ENCODE results near the gene CYB5A.

CYB5A gene

DNA sequence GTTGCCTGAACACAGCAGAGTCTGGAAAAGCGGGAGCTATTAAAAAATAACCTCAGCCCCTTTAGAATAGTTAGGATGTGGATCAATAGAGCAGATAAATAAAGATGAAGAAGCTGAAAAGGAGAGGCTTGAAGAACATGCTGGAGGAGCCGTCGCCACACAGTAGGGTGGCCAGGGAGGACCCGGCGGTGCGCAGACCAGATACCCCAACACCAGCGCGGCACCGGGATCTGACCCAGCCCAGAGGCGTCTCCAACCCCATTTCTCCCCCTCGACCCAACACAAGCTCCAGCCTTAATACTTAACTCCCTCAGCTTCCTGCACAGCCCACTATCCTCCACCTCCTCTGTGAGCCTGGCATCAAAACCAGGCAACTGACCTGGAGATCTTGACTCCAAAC is 16.0 kb downstream of the CYB5A start:
- DNase-seq, result no peak

DNA sequence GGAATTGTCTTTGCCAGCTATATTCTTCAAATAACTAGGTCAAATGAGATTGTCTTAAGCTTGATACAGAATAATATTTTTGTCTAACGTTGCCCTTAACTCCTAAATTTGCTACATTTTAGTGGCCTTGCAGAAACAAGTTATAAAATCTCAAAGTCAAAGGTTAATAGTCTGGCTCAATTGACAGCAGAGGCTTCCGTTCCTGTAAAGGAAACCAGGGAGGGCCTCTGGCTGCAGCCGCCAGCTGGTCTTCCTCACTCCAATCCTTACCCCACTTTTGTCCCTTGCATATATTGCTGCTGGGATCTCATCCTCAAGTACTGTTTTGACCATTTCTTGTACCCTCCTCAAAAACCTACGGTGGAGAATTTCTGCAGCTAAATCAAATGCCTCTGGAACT is 17.1 kb downstream of the CYB5A start:
- DNase-seq, result no peak

DNA sequence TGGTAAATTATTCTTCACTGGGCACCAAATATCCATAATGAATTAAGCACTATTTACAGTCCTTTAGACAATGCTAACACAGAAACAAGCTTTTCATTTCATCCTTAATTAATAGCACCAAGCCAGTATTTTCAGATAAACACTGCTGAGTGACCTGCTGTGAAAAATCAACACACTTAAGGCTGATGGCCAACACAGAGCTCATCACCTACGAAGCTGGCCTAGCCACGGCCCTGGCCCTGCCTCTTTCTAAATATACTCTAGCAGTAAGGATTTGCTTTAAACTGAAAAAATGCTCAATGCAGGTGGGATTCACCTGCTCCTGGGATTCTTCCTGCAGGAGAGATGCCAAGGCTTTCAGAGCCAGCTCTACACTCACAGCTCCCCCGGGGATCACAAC is 18.4 kb downstream of the CYB5A start:
- no peak for DNase-seq

DNA sequence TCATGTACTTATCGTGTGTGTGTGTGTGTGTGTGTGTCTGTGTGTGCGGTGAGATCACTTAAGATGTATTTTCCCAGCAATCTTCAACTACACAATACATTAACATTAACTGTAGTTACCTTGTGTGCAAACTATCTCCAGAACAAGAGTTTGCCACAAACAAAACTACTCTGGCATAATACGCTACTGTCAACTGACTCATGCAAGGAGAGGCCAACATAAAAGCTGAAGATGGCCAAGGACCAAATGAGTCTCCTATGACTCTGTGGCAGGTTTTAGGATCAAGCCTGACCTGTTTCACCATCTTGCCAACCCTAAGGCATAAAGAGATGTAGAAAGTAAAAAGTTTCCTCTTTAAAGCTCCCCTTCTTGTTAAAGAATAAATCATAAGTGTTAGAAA is 20.1 kb downstream of the CYB5A start:
- no peak for DNase-seq

DNA sequence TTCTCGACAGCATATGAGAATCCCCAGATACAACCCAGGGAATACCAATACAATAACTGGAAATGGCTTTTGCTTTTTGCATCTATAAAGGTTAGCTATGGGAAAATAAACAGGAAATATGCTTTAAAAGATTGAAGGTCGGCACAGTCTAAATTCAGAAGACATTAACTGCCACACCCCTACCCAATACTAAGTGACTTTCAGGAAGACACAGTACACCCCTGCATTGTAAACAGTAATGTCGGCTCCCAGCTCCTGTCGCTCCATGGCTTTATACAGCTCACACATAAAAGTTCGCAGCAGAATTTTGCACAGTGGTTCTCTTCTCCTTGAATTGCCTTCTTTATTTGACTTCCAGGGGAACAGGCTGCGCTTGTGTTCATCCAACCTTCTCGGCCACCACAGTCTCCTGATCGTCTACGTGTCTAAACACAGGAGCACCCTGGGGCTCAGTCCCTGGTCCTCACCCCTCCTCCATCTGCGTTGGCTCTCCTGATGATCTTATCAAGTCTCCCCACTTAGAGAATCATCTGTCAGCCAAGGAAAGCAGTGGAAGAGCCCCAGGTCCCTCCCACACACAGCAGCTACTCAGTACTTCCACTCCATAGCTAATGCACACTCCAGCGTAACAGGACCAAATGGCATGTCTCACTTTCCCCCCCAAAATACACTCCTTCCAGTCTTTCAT is 22.7 kb downstream of the CYB5A start:
- no peak for DNase-seq

DNA sequence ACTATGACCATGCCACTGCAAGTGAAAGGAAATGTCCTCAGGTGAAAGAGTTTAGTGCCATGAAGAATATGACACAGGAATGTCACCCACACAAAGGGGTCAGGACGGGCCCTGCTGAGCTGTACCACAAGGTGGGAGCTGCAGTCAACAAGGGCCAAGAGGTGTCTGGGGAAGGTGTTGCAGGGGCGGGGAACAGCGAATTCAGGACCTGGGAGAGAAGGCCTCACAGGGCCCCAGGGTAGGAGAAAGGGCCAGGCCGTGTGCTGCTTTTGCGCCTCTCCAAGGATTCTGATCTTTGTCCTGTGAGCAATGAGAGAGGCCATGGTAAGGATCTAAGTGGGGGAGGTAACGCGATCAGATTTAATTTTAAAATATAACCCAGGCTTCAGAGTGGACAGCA is 23.6 kb downstream of the CYB5A start:
- no peak for DNase-seq

DNA sequence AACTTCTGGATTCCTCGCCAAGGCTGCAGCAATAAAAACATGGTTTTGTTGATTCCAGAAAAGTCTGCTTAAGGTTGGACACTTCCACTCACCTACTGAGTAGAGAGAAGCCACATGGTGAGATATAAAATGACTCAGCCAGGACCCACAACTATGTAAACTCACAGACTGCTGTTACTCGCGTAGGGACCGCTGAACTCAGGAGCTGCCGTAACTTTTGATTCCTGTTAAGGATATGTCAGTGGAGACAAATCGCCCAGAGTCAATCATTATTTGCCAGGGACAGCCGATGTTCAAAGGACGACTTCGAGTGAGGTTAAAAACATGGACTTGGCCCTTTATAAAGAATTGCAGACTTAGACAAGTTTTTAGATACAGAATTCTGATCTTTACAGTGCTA is 25.6 kb downstream of the CYB5A start:
- no peak for DNase-seq

DNA sequence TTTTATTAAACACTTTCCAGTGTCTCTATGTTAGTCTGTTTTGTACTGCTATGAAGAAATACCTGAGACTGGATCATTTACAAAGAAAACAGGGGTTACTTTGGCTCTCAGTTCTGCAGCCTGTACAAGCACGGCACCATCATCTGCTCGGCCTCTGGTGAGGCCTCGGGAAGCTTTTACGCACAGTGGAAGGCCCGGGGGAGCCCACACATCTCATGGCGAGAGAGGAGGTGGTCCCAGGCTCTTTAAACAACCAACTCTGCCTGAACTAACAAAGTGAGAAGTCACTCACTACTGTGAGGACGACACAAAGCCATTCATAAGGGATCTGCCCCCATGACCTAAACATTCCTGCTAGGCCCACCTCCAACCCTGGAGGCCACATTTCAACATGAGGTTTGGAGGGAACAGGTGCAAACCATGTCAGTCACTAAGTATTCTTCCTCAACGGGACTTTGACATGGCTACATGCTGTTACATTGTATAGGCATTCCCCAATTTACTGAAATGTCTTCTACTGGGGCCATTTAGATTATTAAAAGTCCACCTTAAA is 26.1 kb downstream of the CYB5A start:
- no peak for DNase-seq

DNA sequence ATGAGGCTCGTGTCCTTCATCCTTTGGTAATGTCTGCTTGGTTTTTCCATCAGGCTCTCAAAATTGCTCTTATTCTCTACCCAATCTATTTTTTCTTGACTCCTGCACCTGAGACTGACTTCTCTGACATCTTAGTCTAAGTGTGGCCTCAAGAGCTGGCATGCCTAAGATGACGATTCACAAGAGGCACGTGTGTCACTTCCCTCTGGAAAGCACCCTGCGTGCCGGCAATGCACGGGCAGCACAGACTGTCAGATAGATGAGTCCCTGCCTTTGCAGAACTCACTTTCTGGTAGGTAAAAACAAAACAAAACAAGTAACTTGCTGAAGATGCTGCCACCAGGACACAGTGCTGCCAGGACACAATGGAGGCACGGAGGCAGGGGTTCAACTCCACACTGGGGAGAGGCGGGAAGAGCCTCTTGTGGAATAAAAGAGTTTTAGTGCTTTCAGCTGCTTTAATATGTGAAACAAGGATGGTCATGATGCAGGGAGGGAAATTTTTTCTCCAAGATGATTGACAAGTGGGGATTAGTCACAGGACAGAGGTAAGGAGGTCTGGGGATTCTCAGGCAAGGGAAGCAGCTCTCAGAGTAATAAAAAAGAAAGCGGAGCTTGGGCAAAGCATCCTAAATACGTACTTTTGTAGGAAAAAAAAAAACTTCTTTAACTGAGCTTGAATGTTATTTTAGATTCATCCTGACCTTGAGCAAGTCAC is 27.3 kb downstream of the CYB5A start:
- no peak for DNase-seq

DNA sequence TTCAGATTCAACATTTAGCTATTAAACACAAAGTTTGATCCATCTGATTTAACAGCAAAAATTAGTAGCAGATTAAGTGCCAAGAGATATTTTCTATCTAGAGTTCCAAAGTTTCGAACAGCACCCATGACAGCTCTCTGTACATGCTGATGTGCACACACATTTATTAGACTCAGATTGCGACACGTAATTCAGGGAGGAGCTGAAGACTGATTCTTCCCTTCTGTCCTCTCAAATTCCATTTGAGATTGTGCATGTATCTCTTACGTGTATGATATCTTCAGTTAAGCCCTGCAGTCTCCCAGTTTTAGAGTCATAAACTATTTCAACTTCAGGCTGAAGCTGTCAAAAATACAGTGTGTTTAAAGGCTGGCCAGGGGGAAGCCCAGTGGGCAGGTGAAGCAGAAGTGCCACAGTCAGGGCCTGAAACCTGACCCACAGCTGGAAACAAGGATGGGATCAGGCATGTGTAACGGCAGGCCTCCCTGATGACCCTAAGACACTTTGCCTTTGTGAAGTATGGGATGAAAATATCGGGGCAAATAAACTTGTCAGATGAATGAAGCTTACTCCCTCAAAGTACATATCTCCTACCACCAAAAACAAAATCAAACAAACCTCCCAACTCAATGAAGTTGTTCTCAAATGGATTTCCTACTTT is 30.6 kb downstream of the CYB5A start:
- no peak for DNase-seq

DNA sequence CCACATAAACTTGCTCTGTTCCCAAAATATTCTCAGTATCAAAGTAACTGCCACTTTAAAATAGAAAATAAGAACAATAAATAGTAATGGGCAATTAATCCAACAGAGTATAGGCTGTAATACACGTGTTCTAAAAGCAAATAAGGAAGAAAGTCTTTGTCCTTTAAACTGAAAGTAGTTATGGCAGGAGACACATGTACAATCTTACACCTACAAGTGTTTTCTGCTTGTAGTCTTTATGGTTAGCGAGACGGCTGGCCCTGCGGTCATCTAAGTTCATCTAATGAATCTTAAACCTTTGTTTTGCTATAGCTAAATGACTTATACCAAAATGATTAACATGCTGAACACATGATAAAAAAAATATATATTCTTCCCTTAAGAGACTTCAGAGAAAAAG is 32.4 kb downstream of the CYB5A start:
- DNase-seq, result no peak

DNA sequence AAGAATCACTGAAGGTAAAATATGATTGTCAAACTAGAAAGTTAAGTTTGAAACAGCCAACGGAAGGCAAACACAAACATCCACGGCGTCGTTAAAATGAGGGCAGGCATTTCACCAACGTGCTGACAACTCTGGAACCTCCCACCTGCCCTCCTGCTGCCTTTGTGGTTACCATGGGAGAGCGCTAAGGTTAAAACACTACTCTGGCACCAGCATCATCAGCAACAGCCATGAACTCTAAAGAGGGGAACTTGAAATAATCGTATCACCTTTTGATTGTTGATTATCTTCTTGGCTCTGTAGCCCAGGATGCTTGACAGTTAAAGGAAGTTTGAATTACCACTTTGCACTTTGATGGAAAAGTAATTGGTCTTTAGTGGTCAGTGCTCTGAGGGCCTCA is 34.7 kb downstream of the CYB5A start:
- no peak for DNase-seq

DNA sequence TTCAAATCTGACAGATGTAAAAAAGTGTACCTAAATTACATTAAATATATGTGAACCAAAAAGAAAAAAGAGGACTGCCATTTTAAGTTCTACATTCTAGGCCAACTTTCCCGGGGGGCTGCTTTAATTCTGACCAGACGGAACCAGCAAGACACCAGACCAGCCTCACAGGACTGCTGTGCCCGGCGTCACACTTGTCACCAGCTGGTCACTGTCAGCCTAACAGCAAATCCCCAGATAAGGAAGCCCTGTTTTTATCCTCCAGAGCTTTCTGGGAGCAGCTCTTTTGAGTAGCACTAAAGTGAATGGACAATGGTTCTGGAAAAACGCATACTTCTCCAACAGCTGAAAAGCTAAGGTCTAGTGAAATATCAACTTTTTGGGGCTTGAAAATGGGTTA is 35.6 kb downstream of the CYB5A start:
- DNase-seq, result no peak

DNA sequence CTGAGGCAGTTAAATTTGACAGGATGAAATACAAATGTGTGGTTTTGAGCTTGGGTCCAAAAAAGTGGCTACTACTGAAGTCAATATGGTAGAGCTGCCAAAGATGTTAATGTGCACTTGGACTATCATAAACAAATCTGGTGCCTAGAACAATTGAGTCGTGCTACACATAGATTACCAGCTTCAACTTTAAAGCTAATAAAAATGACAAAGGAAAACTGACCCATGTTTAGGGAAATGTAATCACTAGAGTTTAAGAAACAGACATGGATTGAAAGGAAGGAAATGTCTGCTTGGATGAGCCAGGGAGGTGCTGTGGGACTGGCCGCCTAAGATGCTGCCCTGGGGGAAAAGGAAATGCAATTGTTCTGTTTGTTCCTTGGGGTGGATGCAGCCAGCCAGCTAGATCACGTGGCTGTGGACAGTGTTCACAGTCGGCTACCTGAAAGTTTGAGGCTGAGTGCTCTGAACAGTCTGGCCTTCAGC is 36.6 kb downstream of the CYB5A start:
- DNase-seq, result no peak

DNA sequence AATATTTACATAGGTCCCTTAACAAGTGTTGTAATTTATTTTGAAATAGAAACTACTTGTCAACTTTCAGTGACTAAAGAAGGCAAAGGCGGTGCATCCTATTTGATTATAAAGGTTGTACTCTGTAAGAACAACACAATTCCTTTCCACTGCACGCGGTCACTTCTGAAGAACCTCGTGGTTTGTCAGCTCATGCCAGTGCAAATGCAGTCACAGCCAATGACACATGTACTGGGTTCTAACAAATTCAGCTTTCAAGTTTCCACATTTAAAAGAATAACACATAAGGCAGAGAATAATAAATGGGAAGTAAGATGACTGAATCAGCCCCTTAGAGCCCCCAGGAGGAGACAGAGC is 39.7 kb downstream of the CYB5A start:
- no peak for DNase-seq

DNA sequence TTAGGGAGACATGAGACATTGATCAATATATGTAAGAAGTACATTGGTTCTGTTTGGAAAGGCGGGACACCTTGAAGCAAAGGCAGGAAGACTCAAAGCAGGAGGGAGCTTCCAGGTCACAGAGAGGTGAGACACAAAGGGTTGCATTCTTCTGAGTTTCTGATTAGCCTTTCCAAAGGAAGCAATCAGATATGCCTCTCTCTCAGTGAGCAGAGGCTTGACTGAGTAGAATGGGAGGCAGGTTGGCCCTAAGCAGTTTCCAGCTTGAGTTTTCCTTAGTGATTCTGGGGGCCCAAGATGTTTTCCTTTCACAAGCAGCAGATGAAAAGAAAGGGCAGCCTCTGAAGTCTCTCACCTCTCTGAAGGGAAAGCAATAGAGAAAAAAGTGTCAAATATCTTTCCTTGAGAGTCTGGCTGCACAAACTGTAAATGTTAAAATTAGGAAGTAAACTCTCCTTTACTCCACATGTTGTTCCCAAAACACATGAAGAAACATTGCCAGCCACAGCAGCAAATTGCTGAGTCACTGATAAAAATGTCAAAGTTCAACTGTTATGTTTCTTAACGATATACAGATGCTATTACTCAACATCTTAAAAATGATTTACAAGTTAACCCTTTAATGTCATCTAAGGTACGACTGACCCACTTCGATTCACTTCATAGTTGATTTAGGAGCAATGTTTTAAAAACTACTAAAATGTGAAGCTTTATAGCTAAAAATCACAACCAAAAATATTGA is 40.3 kb downstream of the CYB5A start:
- no peak for DNase-seq

DNA sequence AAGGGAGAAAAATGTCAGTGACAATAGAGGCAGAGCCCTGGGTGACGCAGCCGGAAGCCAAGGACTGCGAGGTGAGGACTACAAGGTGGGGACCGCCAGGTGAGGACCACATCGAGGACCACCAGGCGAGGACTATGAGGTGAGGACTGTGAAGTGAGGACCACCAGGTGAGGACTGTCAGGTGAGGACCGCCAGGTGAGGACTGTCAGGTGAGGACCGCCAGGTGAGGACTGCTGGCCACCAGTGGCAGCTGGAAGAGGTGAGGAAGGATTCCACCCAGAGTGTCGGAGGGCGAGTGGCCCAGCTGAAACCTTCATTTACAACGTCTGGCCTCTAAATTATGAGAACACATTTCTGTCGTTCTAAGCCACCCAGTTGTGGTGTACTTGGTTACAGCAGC is 41.6 kb downstream of the CYB5A start:
- no peak for DNase-seq

DNA sequence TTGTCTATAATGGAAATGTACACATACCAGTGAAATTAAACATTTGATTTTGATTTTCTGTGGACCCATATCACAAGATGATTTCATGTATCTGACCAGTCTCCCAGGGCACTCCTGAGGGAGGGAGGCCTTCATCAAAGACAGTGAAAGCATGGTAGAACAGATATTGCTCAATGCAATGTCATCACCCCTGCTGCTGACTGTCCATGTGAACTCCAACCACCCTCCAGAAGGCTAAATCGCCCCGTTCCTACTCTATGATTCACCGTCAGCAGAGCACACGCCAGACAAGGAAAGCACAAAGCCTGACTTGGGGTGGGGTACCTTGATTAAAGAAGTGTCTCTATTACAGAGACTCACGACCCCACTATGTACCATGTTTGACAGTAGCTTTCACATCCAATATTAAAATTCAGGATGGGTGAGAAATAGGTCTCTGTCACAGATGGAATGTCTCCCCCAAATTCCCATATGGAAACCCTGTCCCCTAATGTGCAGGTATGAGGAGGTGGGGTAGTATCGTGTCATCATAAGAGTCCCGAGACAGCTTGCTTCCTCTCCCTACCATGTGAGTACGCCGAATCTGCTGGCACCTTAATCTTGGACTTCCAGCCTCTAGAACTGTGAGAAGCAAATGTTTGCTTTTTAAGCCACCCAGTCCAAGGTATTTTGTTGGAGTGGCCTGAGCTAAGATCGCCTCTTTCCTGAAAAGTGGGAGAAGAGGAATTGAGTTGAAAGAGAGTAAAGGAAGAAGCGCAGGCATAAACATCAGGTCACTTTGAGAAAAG is 42.4 kb downstream of the CYB5A start:
- DNase-seq, result no peak

DNA sequence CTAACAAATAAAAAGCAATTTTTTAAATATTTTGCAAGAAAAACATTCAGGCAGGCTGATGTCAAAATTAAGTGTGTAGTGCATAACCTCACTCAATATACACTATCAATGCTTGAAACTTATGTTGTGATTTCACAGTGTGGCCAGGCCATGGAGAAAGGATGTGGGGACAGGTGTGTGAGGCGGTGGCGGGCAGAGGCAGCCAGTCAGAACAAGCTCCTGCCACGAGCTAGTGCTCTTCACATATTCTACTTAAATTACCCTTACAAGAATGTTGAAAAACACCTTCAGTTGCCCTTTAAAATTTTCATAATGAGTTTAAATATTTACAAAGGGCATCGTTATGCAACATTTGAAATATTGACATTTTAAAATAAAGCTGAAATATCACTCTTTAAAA is 43.2 kb downstream of the CYB5A start:
- DNase-seq, result no peak

DNA sequence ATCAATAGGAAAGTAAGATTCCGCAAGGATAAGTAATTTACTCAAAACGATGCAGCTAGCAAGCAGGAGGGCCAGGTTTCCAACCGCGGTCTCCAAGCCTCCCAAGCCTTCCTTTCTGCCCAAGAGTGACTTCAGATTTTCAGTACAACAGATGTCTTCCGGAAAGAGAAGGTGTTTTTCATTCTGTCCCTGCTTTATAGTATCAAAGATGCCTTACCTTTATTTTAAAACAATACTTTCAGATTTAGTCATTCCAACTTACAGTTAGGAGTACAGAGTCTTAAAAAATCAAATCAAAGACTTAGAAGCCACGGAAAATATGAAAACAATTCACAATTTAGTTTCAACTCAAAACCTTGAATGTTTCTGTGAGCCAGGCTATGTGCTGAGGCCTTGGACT is 43.6 kb downstream of the CYB5A start:
- no peak for DNase-seq

DNA sequence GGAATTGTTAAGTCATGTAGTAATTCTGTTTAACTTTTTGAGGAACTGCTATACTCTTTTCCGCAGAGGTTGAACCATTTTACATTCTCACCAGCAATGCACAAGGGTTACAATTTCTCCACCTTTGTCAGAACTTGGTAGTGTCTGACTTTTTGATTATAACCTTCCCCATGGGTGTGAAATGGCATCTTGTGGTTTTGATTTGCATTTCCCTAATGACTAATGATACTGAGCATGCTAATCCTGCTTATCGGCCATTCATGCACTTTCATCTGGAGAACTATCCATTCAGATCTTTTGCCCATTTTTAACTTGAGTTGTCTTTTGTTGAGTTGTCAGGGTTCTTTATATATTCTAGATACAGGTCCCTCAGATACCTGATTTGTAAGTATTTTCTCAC is 47.2 kb downstream of the CYB5A start:
- no peak for DNase-seq

DNA sequence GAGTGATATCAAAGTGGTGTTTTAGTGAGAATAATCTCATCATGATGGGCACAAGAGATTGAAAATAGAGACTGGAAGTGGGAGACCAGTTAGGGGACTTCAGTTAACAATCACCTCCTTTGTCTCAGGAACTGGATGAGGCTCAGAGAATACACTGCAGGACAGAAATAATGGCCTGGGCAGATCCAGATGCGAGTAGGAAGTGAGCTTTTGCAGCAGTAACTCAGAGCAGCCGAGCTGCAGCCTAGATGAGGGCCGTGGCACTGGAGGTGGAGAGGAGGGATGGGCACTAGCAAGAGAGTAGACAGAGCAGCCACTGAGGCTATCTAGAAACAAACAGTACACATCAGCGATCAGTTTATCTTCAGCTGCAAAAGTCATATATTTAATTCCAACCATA is 48.6 kb downstream of the CYB5A start:
- DNase-seq, result no peak

Data from stimulated activated CD4-positive, alpha-beta T cell treated with anti-CD3 and anti-CD28 coated beads, Interleukin-4, amount 100 ng/mL, for 4 hours (primary cell).